Motor neuron (in vitro differentiated cells): ENCODE data around the gene P4HA1. TPM values are rescaled to one million over a fixed set of nuclear protein-coding genes. Genes with fewer than 3 reads are reported as not detected.

Source experiments
- ATAC-seq, 8 experiments: fragments of 200-7000 bp; cut with Tn5 transposase; replicated peaks in 6 of 8; 2 replicates each; pipeline ENCODE4 v1.8.0; 2021; ENCODE audit warnings: mild to moderate bottlenecking in 8 of 8, moderate library complexity in 8 of 8
- H3K27ac ChIP-seq, 2 donors: fragments of 250-450 bp; sonication (Bioruptor Pico); 2 replicates each; pipeline ENCODE4 v1.9.0; 2021; ENCODE audit warnings: antibody characterized with exemption in 2 of 2, mild to moderate bottlenecking in 2 of 2, moderate library complexity in 1 of 2
- H3K4me1 ChIP-seq, 2 donors: fragments of 250-450 bp; sonication (Bioruptor Pico); replicated peaks in 1 of 2; 2 replicates each; pipeline ENCODE4 v1.6.1; 2021; ENCODE audit warnings: antibody characterized with exemption in 2 of 2, mild to moderate bottlenecking in 2 of 2, moderate library complexity in 1 of 2
- H3K4me3 ChIP-seq, 5 donors: fragments of 250-450 bp; sonication (Bioruptor Pico); 2 replicates each; pipeline ENCODE4 v1.9.0; 2021; ENCODE audit warnings: antibody characterized with exemption in 5 of 5, mild to moderate bottlenecking in 5 of 5, moderate library complexity in 4 of 5
- WGBS, 10 experiments: fragments of 450-650 bp; shearing (Covaris generic); methylation state at CpG; one replicate each; pipeline ENCODE4 v1.0.0; 2022; 5-methylcytosine and 5-hydroxymethylcytosine counted together
- in situ Hi-C, 9 experiments: fragments of 400-800 bp; cut with MboI; loops; one replicate each; pipeline ENCODE4 v1.15.0; 2021; ENCODE audit warnings: low sequenced_read_pairs in 9 of 9, low pct_unique_long_range_greater_than_20kb in 2 of 9; ENCODE audit not compliant: unreplicated experiment in 9 of 9
- total RNA-seq, 8 experiments: library from RNA; unstranded; fragments of 300-600 nt; gene quantifications; 2 replicates each; pipeline versions ENCODE4 v1.2.3 to v1.2.4, GENCODE V29; 2022

P4HA1 gene
- total RNA-seq, 8 experiments from 2014 or later: 12.8 to 163 (median 82.2) TPM

DNA sequence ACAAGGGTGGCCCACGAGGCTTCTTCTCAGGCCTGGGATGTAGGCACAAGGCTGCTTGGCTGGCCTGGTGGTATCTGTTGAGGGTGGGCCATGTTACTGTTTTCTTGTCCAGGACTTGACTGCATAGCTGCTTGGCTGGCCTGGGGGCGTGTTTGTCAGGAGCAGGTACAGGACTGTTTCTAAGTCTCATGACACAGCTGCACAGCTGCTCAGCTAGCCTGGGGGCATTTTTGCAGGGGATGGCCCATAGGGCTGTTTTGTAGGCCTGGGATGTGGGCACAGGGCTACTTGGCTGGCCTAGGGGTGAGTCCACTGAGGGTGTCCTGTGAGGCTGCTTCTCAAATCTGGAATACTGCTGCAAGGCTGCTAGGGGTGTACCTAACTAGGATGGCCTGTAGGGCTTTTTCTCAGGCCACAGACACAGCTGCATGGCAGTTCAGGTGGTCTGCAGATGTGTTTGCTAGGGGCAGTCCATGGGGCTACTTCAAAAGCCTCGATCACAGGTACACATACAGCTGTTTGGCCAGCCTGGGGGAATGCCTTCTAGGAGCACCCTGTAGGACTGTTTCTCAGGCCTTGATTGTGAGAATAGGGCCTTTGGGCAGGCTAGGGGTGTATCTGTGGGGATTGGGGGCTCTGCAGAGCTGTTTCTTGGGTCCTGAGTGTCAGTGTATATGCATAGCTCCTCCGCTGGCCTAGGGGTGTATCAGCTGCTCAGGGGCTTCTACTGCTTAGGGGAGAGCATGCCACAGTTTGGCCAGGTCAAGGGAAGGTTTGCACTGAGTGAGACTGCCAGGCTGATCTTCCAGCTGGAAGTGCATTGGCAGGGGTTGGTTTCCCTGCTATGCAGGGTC lies 115.4 kb downstream of the P4HA1 start:
- Histone ChIP-seq H3K4me3 (no peak overlapping the region), H3K4me1 (no peaks in the 10 kb centered on the region), H3K27ac (no peak overlapping the region)
- in situ Hi-C loops: no loop called here
- WGBS, 10 experiments: 80 to 100% (median 86%) methylated on average over 1 of the region's 4 CpGs; no CpG with 5 or more reads in 5 of the 10 experiments
- ATAC-seq: no peak

DNA sequence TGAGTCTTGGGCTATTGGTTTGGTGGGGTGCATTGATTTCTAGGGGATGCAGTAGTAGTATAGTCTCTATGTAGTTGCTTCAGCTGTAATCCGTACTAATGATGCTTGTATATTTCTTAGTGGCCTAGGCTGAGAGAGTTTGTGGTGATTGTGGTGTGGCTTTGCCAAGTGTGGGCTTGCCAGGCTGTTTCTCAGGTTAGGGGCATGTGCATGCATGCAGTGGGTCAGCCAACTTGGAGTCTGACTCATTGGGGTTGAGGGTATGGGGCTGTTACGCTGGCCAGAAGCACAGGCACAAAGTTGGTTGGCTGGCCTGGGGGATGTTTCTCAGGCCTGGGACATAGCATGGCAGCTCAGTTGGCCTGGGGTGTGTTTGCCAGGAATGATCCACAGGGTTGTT lies 116.3 kb downstream of the P4HA1 start:
- Histone ChIP-seq H3K27ac (no peak overlapping the region), H3K4me1 (no peaks in the 10 kb centered on the region), H3K4me3 (no peak overlapping the region)
- ATAC-seq: no peak
- in situ Hi-C loops: no loop called here
- 40 to 100% (median 90%) methylated on average over 1 to 2 of the region's 2 CpGs; no CpG with 5 or more reads in 4 of the 10 experiments for WGBS, 10 experiments

- Histone ChIP-seq H3K4me1 (no peaks in the 10 kb centered on the region), H3K4me3 (no peak overlapping the region), H3K27ac (no peak overlapping the region)
- in situ Hi-C loops: no loop called here
- no peak for ATAC-seq
Observed at GRCh38 chr10:72979709-72980108, 117.0 kb downstream of the P4HA1 start.

GRCh38 chr10:72976886-72977285 lies 119.8 kb downstream of the P4HA1 start:
- no peaks in the 10 kb centered on the region for H3K4me1 ChIP-seq
- 0 to 100% (median 100%) methylated on average over 1 of the region's 1 CpG; no CpG with 5 or more reads in 3 of the 10 experiments for WGBS, 10 experiments
- no peak for ATAC-seq
- in situ Hi-C loops: no loop called here
- H3K27ac ChIP-seq: no peak overlapping the region
- H3K4me3 ChIP-seq: no peak overlapping the region

Other genes starting within 250 kb of the P4HA1 start
- under 1 TPM in 3 of 8 experiments, not detected in 5; 0.08 to 0.24 (median 0.10) TPM for gene OIT3, start 203.1 kb downstream of the P4HA1 start, total RNA-seq
- gene PLA2G12B, start 142.1 kb downstream of the P4HA1 start, total RNA-seq: under 1 TPM in 3 of 8 experiments, not detected in 5; 0.24 to 0.49 (median 0.33) TPM
- 1 to 10 TPM in 5 of 8 experiments, under 1 TPM in 3; 0.60 to 9.2 (median 1.3) TPM for gene NUDT13, start 13.6 kb upstream of the P4HA1 start, total RNA-seq
- gene ECD, start 71.1 kb upstream of the P4HA1 start, total RNA-seq: 10 to 100 TPM; 20.1 to 39.9 (median 25.1) TPM
- 10 to 100 TPM; 14.5 to 32.5 (median 22.6) TPM for gene FAM149B1, start 71.3 kb upstream of the P4HA1 start, total RNA-seq
- gene DNAJC9, start 150.4 kb upstream of the P4HA1 start, total RNA-seq: 10 to 100 TPM; 12.7 to 50.9 (median 26.8) TPM
- 10 to 100 TPM; 38.8 to 82.3 (median 69.4) TPM for gene MRPS16, start 155.8 kb upstream of the P4HA1 start, total RNA-seq